GM06990 (cell line): ENCODE results near the gene RRP8.

Source experiments
- DNase-seq: peaks from one replicate; pipeline ENCODE4 v3.0.0-alpha.2; 2011; ENCODE audit not compliant: insufficient read length; ENCODE audit errors: extremely low read depth
- H3K27me3 ChIP-seq: replicated peaks from 2 replicates; pipeline ENCODE4 v1.6.0; 2011; ENCODE audit warnings: low read length; ENCODE audit not compliant: control insufficient read depth, insufficient read depth
- H3K36me3 ChIP-seq: 2 replicates; pipeline ENCODE4 v1.5.1; 2011; ENCODE audit warnings: low read length; ENCODE audit not compliant: control insufficient read depth, insufficient read depth
- H3K4me3 ChIP-seq: replicated peaks from 2 replicates; pipeline ENCODE4 v1.5.1; 2011; ENCODE audit warnings: low read depth, mild to moderate bottlenecking, control low read depth, low read length
- CTCF ChIP-seq: IDR thresholded peaks from 2 replicates; pipeline ENCODE4 v1.5.1; 2011; ENCODE audit warnings: low read length, control low read depth, mild to moderate bottlenecking, inconsistent platforms; ENCODE audit not compliant: insufficient read depth, poor library complexity, severe bottlenecking

Gene RRP8

GRCh38 chr11:6617315-6617781 lies 13.9 kb upstream of the RRP8 start:
- no peak for DNase-seq
- TF ChIP-seq CTCF = no peak

GRCh38 chr11:6616596-6617250 lies 13.3 kb upstream of the RRP8 start:
- Histone ChIP-seq H3K36me3 (peaks cover 7% of the 10 kb centered on the region), H3K27me3 (no peaks in the 10 kb centered on the region), H3K4me3 (no peak overlapping the region)
- no peak for DNase-seq
- TF ChIP-seq CTCF = no peak

More at GRCh38 chr11:6617315-6617781, 13.9 kb upstream of the RRP8 start:
- Histone ChIP-seq H3K4me3 (peak overlapping the region; percentile 16; the same call in 1 of the 2 replicates), H3K27me3 (no peaks in the 10 kb centered on the region), H3K36me3 (peaks cover 7% of the 10 kb centered on the region)

GRCh38 chr11:6615882-6616585 lies 12.6 kb upstream of the RRP8 start:
- no peak for DNase-seq
- peaks cover 7% of the 10 kb centered on the region for H3K36me3 ChIP-seq

GRCh38 chr11:6615046-6615445 lies 11.6 kb upstream of the RRP8 start:
- no peak for TF ChIP-seq CTCF
- peaks cover 11% of the 10 kb centered on the region for H3K36me3 ChIP-seq
- no peak overlapping the region for H3K4me3 ChIP-seq
- DNase-seq = no peak
- no peaks in the 10 kb centered on the region for H3K27me3 ChIP-seq

More at GRCh38 chr11:6615882-6616585, 12.6 kb upstream of the RRP8 start:
- H3K27me3 ChIP-seq = no peaks in the 10 kb centered on the region
- no peak overlapping the region for H3K4me3 ChIP-seq
- no peak for TF ChIP-seq CTCF

GRCh38 chr11:6614446-6614845 lies 11.0 kb upstream of the RRP8 start:
- TF ChIP-seq CTCF = no peak
- H3K27me3 ChIP-seq = no peaks in the 10 kb centered on the region
- no peak overlapping the region for H3K4me3 ChIP-seq
- H3K36me3 ChIP-seq = peaks cover 17% of the 10 kb centered on the region
- DNase-seq = no peak

- H3K36me3 ChIP-seq = peaks cover 20% of the 10 kb centered on the region
- no peak for TF ChIP-seq CTCF
- H3K27me3 ChIP-seq = no peaks in the 10 kb centered on the region
- H3K4me3 ChIP-seq = no peak overlapping the region
- DNase-seq = no peak
These were observed 10.1 kb upstream of the RRP8 start for GRCh38 chr11:6613496-6613895.
